Measurements from ENCODE around the gene PPARG.

- TF ChIP-seq, protein P1, sequence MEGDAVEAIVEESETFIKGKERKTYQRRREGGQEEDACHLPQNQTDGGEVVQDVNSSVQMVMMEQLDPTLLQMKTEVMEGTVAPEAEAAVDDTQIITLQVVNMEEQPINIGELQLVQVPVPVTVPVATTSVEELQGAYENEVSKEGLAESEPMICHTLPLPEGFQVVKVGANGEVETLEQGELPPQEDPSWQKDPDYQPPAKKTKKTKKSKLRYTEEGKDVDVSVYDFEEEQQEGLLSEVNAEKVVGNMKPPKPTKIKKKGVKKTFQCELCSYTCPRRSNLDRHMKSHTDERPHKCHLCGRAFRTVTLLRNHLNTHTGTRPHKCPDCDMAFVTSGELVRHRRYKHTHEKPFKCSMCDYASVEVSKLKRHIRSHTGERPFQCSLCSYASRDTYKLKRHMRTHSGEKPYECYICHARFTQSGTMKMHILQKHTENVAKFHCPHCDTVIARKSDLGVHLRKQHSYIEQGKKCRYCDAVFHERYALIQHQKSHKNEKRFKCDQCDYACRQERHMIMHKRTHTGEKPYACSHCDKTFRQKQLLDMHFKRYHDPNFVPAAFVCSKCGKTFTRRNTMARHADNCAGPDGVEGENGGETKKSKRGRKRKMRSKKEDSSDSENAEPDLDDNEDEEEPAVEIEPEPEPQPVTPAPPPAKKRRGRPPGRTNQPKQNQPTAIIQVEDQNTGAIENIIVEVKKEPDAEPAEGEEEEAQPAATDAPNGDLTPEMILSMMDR (IDR thresholded peaks at IDR 0.05; ENCODE audit: low read depth, low read length) = no peak
- TF ChIP-seq POLR2A (IDR thresholded peaks at IDR 0.05; ENCODE audit: extremely low read depth, insufficient read length) (no peak), MYC (IDR thresholded peaks at IDR 0.05; ENCODE audit: low read depth, low read length) (no peak)
Observed at GRCh38 chr3:12367346-12367745, 78.5 kb downstream of the PPARG start.
